HG03571 (cell line): ENCODE data around the gene ZBTB7A.

ENCODE experiments used
- ATAC-seq: cut with Tn5 transposase; IDR thresholded peaks from one replicate; pipeline ENCODE4 v1.9.1; 2021; ENCODE audit not compliant: unreplicated experiment

The ZBTB7A gene

DNA sequence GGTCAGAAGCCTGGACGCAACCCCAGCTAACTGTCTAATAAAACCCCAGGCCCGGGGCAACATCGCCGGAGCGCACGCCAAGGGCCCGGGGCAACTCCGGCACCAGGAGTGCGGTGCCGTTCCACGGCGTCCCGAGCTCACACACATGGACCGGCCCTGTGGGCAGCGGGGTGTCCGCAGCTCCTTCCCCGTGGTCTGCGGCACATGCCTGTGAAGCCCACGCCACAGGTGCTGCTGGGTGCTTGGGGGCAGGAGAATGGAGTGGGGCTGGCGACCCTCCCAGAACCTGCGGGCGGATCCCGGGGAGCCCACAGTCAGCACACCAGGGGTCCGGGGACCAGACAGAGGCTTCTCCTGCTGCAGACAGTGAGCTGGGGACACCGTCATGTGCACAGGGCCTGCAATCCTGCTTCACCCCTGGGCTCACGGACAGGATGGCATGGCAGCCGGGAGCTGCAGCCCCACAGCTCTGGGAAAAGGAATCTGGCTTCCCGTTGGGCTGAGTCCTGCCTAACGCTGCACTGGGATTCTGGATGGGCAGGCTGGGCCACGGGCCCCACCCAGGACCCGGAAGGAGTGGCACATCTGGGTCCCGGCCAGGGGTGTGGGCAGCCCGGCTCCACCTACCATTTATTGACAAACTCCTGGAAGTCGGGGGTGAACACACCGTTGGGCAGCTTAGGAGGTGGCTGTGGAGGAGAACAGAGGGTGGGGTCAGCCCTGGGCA lies 28.2 kb upstream of the ZBTB7A start:
- no peak for ATAC-seq

GRCh38 chr19:4094291-4094690 lies 27.6 kb upstream of the ZBTB7A start:
- ATAC-seq = no peak

GRCh38 chr19:4093643-4094175 lies 27.0 kb upstream of the ZBTB7A start:
- no peak for ATAC-seq

DNA sequence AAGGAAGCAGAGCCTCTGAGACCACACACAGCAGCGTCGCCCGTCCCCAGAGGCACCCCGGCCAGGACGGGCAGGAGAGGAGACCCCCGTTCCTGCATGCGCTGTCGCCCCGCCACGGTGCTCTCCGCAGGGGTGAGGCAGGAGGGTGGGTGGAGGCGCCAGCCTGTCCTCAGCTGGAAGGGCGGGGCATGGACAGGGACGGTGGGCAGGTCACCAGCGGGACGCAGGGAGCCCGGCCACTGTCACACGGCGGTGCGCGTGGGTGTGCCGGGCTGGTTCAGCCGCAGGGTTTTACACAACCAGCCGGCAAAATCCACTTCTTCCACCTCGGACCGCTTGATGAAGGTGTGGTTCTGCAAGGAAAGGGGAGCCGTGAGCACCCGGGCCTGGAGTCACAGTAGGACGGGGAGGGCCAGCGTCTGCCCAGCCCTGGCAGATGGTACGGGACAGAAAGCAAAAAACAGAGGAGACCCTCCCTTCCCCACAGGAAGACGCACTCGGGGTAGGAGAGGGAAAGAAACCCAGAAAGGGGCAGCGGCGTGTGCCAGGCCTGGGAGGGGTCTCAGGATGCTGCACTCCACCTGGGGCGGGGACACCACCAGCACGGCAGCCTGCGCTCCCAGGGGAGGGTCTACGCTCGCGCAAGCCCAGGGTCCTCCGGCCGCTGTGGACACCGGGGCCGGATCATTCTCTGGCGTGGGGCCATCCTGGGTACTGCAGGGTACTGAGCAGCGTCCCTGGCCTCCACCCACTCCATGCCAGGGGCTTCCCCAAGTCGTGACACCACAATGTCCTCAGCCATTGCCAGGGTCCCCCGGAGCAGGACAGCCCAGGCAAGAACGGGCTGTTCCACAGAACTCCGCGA lies 23.9 kb upstream of the ZBTB7A start:
- no peak for ATAC-seq

DNA sequence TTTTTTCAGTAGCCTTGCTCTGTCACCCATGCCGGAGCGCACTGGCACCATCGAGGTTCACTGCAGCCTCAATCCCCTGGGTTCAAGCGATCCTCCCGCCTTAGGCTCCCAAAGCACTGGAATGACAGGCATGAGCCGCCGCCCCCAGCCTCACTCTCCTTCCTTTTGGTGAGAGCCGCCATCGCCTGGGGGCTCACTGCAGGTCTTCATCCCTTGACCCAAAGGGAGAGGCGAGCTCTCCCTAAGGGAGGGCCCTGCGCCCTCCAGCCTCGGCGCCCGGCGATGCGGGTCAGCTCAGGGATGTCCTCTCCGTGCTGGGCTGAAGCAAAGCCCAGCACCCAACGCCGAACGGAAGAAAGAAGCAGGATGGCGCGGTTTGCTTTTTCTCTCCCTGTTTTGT lies 23.2 kb upstream of the ZBTB7A start:
- ATAC-seq = no peak

GRCh38 chr19:4089400-4089908 lies 22.8 kb upstream of the ZBTB7A start:
- ATAC-seq = peak; percentile 40

- peak; percentile 33 for ATAC-seq
Observed at GRCh38 chr19:4088975-4089374, 22.3 kb upstream of the ZBTB7A start.

DNA sequence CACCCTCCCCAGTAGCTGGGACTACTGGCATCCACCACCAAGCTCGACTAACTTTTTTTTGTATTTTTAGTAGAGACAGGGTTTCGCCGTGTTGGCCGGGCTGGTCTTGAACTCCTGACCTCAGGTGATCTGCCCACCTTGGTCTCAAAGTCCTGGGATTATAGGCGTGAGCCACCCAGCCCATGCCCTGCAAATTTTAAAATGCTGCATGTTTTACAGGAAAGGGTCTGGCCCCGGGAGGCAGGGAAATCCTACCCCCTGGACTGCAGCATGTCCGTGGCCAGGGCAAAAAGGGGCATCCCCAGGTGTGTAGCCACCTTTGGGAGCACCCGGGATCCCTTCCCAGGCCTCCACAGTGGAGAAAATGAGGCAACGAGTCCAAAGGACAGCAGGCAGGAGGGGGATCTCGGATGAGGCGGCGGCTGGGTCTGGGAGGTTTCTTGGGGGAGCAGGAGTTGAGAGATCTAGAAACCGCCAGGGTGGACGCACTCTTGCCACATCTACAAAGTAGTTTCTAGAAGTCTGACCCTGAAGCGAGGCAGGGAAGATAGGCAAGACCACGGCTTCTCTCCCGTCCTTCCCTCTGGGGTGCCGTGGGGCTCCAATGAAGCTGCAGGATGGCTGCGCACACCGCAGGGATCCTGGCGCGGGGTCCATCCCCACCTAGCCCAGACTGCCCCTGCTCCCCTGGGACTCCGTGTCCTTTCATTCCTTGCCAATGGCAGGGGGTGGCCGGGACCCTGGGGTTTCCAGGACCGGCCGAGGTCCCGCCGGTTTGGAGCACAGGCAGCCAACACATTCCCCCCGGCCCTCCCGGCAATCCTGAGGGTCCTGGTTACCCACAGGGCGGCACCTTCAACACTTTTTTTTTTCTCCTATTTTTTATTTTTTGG lies 21.3 kb upstream of the ZBTB7A start:
- no peak for ATAC-seq

DNA sequence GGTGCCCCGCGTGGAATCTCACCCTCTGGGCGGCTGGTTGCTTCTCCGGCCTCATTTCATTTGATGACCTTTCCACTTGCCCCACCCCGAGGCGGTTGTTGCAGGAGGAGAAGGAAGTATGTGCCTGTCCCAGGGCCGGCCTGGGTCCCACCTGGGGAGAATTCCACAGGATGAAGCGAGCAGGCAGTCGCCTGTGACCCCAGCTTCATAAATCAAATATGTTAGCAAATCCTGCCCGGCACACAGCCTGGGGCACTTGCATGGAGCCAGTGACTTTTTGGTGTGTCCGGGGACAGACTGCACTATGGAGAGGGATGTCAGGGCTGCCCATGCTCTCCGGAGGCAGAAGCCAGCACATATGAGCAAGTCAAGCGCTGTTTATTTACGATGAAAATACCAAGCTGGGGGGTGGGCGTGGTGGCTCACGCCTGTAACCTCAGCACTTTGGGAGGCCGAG lies 19.7 kb upstream of the ZBTB7A start:
- ATAC-seq = no peak

- no peak for ATAC-seq
Observed at GRCh38 chr19:4084547-4084877, 17.8 kb upstream of the ZBTB7A start.

GRCh38 chr19:4083677-4084546 lies 17.2 kb upstream of the ZBTB7A start:
- ATAC-seq = no peak

GRCh38 chr19:4082172-4082571 lies 15.5 kb upstream of the ZBTB7A start:
- no peak for ATAC-seq

DNA sequence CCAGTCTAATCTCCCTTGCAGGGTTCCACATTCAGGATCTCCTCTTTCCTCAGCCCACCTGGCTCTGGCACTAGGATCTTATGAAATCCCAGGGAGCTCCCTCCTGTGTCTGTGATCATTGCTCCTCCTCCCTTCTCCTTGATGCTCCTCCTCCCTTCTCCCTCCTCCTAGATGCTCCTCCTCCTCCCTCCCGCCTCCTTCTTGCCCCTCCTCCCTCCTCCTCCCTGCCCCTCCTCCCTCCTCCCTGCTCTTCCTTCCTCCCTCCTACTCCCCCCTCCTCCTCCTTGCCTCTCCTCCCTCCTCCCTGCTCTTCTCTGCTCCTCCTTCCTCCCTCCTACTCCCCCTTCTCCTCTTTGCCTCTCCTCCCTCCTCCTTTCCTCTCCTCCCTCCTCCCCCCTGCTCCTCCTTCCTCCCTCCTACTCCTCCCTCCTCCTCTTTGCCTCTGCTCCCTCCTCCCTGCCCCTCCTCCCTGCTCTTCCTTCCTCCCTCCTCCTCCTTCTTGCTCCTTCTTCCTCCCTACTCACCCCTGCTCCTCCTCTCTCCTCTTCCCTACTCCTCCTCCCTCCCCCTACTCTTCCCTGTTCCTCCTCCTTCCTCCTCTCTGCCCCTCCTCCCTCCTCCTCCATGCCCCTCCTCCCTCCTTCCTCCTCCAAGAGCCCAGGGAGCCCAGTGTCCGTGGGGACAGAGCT lies 14.9 kb upstream of the ZBTB7A start:
- no peak for ATAC-seq

GRCh38 chr19:4080473-4080872 lies 13.8 kb upstream of the ZBTB7A start:
- no peak for ATAC-seq

- ATAC-seq = no peak
Observed at GRCh38 chr19:4077800-4078684, 11.3 kb upstream of the ZBTB7A start.

DNA sequence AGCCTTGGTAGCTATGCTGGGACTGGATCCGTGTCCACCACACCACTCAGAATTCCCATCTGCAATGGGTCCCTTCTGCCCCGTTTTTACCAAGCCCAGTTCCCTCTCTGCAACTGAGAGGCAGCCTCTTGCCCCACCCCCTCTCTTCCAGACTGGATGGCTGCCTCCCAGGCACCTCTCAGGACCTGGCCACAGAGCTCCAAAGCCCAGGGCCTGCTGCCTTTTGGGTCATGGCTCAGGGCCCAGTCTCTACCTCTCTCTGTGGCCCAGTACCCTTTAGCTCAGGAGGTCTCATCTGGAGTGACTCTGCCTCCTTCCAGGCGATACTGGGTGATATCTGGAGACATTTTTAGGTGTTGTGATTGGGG lies 10.3 kb upstream of the ZBTB7A start:
- no peak for ATAC-seq

- no peak for ATAC-seq
Observed at GRCh38 chr19:4075373-4075772, 8.7 kb upstream of the ZBTB7A start.

DNA sequence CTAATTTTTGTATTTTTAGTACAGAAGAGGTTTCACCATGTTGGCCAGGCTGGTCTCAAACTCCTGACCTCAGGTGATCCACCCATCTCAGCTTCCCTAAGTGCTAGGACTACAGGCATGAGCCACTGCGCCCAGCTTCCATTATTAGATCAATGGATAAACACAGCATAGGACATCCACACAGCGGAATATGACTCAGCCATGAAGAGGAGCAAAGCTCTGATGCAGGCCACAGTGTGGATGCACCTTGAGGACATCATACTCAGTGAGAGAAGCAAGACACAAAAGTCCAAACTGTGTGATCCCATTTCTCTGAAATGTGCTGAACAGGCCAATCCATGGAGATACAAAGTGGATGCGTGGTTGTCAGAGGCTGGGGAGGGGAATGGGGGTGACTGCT lies 4.9 kb upstream of the ZBTB7A start:
- ATAC-seq = no peak
